CMK (cell line): ENCODE measurements around the gene ELMO1.

Experiments
- DNase-seq: peaks from one replicate; pipeline ENCODE4 v3.0.0-alpha.2; 2010; ENCODE audit warnings: low read depth

ELMO1 gene

DNA sequence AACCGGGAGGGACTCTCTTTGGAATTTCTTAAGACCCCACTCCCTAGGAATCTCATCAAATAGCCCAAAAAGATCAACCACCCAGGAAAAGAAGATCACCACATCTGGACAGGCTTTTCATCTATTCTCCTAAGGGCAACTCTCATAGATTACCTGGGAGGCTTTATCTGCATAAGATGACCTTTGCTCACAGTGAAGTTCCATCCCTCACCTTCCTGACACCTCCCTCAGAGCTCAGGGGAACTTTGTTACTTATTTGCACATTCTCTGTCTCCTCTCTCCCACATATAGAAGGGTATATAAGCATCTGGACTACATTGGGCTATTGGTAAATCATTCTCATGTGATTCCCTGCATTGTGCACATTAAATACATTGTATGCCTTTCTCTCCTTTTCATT is 80.1 kb downstream of the ELMO1 start:
- no peak for DNase-seq

DNA sequence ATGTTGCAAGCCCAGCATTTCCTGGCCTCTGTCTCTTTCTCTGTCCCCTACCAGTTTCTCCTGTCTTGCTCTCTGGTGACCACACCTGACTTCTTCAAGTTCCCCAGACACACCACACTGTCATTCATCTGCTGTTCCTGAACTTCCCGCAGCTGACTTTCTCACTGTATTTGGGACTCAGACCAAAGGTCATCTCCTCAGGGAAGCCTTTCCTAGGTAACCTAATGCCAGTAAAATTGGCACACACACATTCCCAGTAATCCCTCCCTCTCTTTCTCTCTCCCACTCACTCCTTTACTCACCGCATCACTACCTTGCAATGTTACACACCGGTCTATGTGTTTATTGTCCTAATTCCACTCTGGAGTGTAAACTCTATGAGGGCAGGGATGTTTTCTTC is 81.7 kb downstream of the ELMO1 start:
- DNase-seq = no peak

DNA sequence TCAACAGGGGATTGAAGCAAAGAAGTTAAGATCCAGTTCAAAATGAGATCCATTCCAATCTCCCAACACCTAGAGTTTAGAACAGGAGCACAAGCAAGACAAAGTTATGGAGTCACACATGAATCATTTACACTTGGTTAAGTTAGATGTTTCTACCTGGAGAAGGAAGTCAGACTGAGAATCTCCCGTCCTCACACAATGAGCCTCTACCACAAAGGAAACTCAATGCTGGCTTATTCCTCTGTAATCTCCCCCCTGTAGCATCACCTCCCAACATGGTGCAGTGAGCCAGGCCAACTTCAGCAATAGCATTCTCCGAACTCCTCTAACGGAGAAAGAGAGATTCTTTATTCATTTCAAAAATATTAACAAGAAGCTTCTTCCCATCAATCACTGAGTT is 82.2 kb downstream of the ELMO1 start:
- DNase-seq = no peak

DNA sequence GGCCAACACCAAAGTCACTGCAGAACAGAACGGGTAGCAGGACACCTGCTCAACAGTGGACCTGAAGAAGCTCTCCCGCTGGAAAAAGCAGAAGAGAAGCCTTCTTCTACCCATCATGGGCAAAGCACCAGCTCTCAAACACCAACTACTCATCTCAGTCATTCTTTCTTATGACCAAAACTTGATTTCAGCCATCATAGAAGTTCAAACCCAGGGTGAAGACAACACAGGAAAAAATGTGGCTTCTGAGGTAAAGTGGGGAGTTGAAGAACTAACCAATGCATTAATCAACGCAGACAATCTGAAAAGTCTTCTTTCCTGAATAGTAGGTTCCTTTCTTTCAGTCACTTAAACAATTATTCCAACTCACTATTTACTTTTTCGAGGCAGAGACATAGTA is 83.3 kb downstream of the ELMO1 start:
- no peak for DNase-seq

DNA sequence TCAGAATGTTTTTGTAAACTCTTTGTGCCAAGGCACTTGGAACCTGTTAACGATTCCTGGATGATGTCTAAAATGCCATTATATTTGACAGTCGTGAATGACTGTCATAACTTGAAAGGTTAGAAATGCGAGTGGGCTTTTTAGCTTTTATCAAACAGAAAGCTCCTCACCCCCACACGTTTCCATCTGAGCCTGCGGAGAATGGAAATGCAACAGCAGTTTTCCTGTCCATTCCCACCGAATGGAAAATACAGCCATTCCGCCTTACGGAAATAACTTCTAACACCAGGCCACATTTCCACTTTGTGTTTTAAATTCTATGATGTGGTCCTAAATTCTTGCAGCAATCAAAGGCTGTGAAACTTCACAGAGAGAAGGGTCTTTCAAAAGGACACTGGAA is 83.8 kb downstream of the ELMO1 start:
- no peak for DNase-seq

DNA sequence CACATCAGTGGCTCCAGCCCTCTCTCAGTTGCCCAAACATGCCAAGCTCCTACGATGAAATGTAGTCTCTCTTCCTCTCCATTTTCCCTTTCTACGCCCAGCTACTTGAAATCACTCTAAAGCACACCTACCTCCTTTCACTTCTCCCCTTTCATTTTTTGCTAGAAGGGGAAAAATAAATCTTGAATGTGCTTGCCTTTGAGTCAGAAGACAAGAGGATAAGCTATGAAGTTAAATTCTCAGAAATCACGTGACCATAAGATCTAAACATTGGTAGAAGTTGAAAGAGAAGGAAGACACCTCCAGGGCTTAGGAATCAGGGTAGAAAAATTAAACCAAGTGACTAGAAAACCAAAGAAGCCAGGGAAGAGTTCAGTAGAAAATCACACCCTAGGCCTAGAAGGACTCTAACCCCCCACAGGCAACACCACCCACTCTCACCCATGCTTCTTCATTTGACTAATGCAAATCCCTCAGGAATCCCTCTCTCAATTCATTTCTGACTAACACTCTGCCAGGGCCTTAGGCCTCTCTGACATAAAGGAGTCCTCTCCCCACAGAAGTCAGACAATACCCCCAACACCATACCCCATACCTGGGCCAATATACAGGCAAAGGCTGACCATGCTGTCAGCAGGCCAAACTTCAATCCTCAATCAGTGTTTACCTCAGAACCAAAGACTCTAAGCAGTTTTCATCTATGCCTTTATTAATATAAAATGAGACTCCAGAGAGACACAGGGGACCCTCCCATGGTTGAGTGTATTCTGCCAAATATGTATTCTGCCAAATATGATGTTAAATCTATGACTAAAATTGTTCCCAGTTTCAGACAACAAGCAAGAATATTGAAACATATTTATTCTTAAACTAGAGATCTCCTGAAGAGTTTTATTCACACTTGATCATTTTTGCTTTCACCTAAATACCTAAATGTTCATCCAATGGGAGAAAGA is 84.8 kb downstream of the ELMO1 start:
- no peak for DNase-seq

DNA sequence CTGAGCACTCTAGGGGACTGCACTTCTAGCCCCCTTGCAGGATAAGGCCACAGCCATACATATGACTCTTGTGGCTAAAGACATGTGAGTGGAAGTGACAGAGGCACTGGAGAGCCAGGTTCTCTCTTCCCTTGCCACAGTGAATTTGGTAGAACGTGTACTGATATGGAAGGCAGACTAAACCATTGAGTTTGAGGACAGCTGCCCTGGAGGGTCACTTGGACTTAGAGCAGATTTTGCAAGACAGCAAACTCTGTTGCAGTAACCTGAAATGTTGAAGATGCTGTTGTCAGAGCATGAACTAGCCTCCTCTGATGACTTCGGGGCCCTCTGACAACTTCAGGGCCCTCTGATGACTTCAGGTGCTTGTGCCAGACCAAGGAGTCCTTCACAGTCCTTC is 85.9 kb downstream of the ELMO1 start:
- no peak for DNase-seq

DNA sequence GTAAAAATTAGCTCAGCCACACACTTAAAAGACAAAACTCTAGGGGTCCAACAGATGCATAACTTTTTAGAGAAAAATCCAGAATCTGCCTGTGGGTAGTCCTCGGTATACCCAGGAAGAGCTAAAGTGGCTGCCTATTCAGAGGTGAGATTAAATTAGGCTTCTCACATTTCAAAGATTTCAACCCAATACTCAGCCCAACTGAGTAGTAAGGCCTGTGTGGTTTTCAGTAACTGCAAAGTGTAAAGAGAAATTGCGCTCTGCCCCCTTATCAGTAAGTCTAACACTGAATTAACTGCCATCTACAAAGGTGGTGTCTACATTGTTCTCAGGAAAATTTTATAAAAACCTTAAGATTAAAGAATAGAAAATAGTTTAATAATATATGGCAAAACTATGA is 88.2 kb downstream of the ELMO1 start:
- DNase-seq = no peak

DNA sequence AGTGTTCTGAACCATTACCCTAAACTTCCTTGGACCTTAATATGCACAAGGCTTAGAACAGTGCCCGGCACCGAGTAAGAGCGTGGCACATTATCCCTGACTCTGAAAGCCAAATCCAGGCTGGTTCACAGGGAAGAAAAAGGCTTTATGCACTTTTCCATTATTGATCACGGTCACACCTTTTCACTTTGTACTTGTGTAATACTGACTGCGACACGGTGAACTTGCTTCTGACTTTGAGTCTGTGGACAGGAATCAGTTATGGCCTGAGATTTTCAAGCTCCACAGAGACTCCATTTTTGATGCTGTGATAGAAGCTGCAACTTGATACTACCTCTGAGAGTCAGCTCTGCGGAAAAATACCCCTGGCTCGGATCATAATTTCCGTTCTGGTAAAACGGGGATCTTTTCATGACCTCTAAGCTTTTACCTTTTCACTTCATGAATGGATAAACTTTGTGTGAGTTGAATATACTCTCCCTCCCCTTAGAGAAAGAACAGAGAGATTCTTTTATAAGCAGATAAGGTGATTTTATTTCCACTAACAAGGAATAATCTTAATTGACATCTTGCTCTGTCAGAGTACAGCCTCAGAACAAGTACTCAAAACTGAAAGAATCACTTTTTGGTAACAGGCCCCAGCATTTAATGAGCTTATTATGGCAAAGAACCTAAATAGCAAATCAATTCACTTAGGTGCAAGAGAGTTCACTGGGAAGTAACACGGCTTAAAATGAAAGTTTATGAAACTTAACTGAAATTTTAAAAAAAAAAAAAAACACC is 88.8 kb downstream of the ELMO1 start:
- DNase-seq = no peak

DNA sequence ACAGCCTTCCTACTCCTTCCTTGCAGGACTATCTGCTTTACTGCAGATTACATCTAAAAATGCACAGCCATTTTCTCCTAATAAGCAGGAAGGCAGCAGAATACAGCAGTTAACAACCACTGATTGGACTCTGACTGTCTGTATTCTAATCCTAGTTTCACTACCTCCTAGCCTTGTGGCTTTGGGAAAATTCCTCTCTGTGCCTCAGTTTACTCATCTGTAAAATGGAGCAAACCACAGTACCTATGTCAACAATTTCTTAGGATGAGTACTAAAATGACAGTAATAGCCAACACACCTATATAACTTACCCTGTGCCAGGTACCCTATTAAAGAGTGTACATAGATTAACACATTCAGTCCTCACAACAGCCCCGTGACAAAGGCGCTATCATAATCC is 89.5 kb downstream of the ELMO1 start:
- no peak for DNase-seq

DNA sequence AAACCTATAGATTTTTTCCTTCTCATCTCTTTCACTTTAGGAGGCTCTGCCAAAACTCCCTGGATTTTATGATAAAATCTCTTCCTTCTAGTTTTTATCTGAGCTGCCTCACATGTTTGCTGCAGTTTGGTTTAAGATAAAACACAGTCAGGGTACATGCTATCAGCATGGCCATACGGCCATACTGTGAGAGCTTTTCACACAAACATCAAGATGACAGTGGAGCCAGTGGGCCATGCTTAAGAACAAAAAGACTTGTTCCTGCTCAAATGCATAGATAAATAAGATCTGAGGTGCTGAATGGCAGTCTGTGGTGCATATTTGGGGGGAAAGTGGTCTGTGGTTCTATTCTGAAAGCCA is 91.0 kb downstream of the ELMO1 start:
- peak; percentile 90 for DNase-seq

DNA sequence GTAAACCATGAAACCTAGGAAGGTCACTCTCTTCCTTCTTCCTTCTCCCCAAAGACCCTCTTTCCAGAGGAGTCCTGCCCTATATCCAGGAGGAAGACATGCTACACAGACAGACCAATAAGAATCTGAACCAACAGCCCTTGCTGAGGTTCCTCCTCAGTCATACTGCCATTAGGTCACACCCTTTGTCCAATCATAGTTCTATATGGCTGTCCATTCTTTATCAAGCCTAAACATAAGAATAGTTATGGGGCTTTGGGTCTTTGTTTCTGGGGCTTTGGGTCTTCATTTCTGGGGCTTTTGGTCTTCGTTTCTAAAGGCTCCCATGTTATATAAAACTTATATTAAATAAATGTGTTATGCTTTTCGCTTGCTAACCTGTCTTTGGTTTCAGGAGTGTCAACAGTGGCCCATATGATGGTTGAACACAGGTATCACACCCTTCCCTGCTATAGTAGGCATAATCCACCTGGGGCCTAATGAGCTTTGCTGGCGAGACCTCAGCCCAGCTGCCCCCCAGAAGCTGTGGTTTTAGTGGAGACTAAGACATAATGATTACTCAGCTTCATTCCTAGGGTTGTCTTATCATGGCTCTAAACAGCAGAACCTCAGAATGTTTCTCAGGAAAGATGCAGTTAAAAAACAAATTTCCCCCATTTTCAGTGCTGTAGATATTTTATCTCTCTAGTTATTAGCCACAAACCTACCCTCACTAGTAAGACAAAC is 91.6 kb downstream of the ELMO1 start:
- no peak for DNase-seq

DNA sequence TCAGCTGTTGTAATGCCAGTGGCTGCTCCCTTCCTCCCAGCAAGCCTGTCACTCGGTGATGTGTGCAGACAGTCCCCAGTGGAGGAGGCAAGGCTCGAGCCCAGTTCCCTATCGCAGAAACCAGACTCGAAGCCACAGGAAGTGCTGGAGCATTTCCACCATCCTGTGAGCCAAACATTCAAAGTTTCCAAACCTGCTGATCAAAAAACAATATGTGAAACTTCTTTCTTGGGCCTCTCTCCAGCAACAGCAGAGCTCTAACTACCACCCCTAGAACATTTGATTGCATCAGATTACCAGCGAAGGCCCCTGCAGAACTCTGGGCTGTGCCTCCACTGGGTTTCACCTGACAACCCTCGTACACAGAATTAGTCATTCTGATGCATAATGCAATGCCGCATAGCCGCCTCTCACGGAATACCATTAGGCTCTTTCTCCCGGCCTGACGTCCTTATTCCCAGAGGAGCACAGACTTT is 94.0 kb downstream of the ELMO1 start:
- peak; percentile 88 for DNase-seq

DNA sequence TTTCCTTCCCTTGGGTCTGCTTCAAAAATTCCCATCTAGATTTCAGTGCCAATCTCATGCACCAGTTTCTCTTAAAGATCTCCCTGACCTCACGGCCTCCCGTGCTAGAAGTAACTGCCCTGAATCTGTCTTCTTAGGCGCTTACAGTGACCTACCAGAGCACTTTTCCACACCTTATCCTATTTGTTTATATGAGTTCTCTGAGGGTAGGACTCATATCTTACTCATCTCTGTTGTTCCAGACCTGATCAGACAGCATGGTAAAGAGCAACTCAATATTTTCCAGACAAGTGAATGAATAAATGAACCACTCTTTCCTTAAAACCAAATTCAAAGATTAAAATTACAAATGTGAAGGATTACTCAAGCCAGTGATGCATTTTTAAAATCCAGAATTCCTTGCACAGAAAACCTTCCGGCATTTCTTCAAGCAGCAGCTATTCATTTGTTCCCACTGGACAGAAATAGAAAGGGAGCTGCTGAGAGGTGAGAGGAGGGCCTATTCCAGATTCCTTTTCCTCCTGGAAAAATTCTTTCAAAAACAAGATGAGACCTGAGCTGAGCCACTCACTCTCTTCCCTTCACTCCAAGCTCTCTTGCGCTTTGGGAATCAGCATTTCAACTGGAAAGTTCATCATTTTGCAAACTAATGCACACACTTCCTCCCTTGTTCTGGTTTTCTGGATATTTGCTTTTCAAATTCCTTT is 94.6 kb downstream of the ELMO1 start:
- DNase-seq = no peak

DNA sequence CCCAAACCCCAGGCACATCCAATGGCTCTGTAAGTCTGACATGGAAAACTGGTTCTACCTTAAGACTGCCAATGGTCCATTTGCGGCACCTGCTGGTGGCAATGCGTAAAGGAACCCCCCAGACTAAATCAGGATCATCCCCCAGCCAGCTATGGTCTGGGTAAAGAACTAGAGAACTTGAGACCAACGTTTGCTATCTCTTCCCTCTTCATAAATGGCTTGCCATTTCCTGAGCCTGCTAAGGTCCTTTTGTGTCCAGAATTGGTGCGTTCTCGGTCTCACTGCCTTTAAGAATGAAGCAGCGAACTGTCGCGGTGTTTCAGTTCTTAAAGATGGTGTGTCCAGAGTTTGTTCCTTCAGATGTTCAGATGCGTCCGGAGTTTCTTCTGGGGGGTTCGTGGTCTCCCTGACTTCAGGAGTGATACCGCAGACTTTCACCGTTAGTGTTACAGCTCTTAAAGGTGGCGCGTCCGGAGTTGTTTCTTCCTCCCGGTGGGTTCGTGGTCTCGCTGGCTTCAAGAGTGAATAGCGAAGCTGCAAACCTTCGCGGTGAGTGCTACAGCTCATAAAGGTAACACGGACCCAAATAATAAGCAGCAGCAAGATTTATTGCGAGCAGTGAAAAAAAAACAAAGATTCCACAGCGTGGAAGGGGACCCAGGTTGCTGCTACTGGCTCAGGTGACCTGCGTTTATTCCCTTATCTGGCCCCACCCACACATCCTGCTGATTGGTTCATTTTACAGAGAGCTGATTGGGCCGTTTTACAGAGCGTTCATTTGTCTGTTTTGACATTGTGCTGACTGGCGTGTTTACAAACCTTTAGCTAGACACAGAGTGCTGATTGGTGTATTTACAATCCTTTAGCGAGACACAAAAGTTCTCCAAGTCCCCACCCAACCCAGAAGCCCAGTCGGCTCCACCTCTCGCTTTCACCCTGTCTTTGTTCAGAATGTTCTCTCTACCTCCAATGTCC is 95.4 kb downstream of the ELMO1 start:
- DNase-seq = no peak

DNA sequence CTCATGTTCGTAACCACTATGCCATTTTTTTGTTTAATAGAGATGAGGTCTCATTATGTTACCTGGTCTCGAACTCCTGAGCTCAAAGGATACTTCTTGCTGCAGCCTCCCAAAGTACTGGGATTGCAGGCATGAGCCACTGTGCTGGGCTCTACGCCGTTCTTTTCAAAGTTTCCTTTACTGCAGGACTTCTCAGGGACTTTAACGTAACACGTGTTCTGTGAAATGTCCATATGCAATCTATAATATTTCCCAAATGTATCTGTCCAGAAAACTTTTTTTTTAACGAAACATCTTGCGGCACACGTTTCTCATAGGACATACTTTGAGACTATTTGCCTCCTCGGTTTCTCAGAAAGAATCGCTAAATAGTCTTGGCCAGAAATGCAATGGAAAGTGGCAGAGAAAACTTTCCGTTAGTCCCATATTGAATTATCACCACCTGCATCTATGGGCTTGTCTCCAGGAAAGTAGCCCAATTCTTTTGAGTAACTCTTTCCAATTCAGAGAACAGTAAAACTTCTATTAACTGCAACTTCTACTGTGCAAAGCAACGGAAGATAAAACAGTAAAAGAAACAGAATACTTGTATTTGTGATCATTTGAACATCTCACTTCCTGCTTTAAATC is 96.3 kb downstream of the ELMO1 start:
- no peak for DNase-seq

DNA sequence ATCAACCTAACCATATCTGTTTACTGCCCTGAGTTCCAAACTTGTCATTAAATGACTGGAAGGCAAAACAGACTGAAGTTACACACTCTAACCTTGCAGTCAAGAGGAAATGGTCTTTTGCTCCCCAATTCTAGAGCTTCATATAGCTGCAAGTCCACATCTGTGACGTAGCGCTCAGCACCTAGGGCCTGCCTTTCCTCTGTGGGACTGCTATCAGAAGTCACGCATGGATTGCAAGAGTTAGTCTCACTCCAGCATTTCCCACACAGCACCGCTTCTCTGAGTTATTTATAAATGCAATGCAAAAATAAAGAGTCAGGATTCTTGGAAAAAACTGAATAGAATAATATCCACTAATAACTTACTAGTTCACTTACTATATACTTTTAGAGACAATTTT is 96.9 kb downstream of the ELMO1 start:
- no peak for DNase-seq

DNA sequence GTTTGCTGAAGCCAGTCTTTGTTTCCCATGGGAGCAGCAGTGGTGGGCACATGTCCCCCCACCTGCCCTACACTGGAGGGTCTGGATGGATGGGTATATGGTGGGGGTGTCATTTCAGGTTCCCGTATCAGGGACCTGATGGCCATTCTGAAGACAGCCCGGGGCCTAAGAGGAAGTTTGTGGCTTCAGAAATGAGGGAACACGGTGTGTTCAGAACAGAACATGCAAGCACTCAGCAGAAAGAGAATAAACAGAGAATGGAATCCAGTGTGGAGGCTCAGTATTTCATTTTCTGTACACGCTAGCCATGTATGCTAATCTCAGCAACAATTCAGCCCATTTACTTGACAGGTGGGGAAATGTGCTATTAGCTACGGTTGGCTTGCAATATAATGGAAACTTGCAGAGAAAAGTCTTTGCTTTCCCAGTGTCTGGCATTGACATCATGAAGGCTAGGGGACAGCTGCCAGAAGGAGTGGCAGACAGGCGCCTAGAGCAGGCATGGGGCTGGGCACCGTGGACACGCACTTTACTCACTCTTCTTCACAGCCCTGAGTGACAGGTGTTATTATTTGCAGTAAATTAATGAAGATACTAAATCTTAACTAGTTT is 98.6 kb downstream of the ELMO1 start:
- DNase-seq = no peak

DNA sequence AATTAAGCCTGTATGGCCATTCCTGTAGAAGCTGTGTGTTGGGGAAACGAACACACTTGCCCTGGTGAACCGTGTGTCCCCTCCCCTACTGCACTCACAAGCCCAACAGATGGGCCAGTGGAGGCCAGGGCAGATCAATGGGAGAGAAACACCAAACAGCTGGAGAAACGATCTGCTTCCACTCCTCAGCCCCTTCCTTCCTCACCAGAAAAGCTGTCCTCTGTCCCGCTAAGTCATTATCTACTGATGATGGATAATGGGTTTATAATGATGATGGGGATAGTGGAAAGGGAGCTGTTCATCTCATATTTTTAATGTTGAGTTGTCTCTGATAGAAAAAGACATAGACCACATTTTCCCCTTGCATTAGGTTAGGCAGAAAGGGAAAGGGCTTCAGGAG is 99.7 kb downstream of the ELMO1 start:
- no peak for DNase-seq

DNA sequence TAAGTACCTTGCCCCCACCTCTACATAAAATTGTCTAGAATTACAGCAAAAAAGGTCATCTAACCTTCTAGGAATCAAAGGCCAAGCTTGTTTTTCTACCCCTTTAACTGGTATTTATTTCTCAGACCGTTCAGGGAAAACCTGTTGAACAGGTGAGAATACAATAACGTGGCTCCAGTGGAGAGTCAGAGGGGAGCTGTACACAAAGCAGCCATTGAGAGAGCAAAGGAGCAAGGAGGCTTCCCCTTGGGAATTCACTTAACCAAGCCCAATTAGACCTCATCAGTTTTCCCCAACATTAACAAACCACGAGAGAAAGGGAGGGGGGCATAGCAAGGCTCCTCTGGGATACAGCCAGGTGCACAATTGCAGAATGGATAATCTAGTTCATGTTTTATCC is 101.9 kb downstream of the ELMO1 start:
- no peak for DNase-seq
